HG02885 (cell line): ENCODE data around the gene ACR.

Source experiments
- ATAC-seq: cut with Tn5 transposase; IDR thresholded peaks from one replicate; pipeline ENCODE4 v1.9.1; 2021; ENCODE audit warnings: mild to moderate bottlenecking; ENCODE audit not compliant: unreplicated experiment, poor library complexity

Gene ACR

DNA sequence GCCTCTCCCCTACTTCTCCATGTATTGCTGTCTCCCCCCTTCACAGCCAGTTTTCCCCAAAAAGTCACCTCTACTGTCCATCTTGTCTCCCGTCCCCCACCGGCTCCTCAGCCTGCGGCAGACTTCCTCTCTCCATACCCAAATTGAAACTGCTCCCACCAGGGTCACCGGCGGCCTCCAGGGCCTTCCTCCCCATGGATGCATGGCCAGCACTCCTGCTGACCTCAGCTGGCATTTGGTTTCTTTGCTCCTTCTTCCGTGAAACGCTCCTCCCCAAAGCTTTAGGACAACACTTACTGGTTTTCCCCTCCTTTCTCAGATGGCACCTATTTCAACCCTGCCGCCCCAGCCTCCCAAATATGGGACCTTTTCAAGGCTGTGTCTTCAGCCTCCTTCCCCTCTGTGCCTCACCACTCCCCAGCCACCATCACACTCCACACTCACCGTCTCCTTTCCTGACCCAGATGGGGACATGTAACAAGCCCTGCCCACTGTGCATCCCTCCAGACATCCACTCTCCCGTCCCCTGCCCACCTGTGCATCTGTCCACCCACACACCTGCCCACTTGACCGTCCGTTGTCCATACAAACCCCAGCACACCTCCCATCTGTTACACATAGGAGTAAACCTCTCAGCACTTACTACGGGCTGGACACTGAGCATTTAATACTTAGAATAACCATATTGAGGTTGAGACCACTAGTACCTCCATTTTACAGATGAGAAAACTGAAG, 21.5 kb upstream of the ACR start:
- ATAC-seq: no peak

DNA sequence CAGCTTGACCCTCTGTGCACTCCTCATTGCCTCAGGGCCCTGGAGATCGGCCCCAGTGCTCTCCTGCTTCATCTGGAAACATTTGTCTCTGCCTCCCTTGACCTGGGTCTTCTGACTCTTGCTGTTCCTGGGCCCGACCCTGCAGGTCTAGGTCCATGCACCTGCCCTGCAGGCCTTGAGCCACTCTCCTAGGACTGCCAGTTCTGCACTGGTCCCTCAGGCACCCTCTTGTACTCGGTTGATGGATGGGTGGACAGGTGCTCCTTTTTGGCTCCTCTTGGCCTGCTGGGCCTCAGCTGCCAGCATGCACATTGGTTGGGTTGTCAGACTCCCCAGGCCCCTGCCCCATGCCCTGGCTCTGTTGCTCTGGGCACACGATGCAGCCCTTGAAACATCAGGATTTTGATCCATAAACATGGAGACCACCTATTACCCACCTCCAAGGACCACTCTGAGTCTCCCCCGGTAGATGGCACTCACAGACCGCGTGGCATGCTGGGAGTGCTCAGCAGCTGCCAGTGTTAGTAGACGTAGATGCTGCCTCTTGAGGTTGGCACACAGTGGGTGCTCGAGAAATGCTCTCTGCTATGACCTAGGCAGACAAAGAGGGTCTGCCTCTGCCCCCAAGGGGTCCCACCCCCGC, 20.2 kb upstream of the ACR start:
- ATAC-seq: no peak

DNA sequence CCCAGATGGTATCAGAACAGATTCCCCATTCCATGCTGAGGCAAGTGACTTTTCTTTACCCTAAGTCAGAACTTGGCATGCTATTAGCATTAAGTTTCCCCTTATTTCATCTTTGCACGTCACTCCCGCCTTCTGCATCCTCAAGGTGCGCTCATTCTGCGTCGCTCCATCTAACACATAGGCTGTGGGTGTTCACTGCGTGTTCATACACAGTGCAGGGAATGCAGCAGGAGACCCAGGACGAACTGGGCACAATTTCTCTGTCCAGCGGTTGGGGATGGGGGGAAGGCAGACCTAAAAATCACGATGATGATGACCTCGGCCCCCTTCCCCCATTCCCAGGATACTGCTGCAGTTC, 19.7 kb upstream of the ACR start:
- ATAC-seq: no peak

DNA sequence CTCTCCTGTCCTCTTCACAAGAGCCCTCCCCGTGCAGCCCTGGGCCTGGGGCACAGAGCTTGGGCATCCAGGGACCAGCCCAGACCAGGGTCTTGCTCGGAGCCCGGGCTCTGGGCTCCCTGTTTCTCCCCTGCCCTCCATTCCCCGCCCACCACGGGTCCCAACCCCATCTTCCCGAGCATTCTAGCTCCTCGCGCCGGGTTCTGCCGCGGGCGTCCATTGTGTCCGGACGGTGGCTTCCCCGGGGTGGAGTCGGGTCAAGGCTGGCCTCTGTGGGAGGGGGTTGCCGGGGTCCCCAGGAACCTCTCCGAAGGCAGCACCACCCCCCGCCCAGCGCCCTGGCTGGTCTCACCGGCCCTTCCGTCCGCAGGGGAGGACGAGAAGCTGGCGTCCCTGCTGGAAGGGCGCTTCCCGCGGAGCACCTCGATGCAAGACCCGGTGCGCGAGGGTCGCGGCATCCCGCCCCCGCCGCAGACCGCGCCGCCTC, 18.1 kb upstream of the ACR start:
- no peak for ATAC-seq

DNA sequence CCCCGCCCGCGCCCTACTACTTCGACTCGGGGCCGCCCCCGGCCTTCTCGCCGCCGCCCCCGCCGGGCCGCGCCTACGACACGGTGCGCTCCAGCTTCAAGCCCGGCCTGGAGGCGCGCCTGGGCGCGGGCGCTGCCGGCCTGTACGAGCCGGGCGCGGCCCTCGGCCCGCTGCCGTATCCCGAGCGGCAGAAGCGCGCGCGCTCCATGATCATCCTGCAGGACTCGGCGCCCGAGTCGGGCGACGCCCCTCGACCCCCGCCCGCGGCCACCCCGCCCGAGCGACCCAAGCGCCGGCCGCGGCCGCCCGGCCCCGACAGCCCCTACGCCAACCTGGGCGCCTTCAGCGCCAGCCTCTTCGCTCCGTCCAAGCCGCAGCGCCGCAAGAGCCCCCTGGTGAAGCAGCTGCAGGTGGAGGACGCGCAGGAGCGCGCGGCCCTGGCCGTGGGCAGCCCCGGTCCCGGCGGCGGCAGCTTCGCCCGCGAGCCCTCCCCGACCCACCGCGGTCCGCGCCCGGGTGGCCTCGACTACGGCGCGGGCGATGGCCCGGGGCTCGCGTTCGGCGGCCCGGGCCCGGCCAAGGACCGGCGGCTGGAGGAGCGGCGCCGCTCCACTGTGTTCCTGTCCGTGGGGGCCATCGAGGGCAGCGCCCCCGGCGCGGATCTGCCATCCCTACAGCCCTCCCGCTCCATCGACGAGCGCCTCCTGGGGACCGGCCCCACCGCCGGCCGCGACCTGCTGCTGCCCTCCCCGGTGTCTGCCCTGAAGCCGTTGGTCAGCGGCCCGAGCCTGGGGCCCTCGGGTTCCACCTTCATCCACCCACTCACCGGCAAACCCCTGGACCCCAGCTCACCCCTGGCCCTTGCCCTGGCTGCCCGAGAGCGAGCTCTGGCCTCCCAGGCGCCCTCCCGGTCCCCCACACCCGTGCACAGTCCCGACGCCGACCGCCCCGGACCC, 17.4 kb upstream of the ACR start:
- no peak for ATAC-seq

DNA sequence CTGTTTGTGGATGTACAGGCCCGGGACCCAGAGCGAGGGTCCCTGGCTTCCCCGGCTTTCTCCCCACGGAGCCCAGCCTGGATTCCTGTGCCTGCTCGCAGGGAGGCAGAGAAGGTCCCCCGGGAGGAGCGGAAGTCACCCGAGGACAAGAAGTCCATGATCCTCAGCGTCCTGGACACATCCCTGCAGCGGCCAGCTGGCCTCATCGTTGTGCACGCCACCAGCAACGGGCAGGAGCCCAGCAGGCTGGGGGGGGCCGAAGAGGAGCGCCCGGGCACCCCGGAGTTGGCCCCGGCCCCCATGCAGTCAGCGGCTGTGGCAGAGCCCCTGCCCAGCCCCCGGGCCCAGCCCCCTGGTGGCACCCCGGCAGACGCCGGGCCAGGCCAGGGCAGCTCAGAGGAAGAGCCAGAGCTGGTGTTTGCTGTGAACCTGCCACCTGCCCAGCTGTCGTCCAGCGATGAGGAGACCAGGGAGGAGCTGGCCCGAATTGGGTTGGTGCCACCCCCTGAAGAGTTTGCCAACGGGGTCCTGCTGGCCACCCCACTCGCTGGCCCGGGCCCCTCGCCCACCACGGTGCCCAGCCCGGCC, 16.7 kb upstream of the ACR start:
- ATAC-seq: no peak

DNA sequence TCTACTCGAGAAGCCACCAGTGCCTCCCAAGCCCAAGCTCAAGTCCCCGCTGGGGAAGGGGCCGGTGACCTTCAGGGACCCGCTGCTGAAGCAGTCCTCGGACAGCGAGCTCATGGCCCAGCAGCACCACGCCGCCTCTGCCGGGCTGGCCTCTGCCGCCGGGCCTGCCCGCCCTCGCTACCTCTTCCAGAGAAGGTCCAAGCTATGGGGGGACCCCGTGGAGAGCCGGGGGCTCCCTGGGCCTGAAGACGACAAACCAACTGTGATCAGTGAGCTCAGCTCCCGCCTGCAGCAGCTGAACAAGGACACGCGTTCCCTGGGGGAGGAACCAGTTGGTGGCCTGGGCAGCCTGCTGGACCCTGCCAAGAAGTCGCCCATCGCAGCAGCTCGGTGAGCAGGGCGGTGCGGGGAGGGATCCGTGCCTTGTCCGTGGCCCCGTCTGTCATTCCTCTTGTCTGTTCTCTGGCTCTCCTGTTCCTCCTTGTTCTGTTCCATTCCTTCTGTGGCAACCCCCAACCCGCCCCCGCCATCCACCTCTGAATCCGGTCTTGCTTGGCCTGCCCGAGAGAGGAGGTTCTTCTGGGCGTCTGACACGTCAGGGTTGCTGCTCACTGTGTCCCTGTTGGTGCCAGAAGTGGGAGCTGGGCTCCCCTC, 15.8 kb upstream of the ACR start:
- no peak for ATAC-seq

DNA sequence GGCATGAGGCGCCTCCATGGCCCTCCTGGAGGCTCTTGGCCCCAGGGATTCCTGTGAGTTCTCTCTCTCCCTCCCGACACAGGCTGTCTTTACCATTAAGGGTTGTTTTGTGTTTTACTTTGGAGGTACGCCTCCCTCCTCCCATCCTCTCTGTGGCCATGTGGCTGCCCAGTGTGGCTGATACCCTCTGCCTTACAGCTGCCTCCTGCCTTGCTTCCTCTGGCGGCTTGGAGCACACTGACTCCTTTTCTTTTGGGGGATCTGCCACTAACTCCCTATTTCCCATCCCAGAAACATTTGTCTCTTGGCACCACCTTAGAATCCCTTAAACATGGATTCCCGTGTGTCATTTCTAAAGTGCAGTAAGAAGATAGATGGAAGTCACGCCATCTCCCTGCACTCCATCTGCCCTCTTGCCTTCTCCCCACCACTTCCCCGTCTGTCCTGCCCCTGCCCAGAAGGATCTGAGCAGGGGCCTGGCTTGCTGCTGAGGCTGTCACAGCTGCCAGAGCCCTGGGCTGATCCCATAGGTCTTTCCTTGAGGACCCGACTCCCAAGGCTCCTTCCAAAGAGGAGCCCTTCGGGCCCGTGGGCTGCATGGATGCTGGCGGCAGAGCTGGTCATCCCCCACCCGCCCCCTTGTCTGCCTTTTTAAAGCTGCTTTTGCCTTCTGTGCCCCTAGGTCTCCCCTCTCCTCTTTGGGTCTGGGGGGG, 15.1 kb upstream of the ACR start:
- no peak for ATAC-seq

DNA sequence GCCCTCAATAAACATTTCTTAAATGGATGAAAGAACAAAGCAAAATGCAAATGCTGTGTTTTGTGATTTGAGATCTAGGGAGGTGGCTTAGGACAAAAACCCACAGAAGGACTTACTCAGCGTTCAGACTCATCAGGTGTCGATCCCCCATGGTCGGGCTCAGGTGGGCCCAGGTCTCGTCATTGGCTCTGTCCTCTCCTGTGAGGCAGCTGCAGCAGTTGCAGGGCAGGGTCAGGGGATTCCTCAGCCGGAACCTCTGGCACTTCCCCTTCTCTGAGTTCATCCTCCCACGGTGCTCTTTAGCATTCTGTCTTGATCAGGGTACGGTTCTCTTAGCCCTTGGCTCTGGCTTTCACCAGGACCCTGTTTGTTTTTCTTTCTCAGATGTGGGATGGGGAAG, 14.0 kb upstream of the ACR start:
- ATAC-seq: no peak

DNA sequence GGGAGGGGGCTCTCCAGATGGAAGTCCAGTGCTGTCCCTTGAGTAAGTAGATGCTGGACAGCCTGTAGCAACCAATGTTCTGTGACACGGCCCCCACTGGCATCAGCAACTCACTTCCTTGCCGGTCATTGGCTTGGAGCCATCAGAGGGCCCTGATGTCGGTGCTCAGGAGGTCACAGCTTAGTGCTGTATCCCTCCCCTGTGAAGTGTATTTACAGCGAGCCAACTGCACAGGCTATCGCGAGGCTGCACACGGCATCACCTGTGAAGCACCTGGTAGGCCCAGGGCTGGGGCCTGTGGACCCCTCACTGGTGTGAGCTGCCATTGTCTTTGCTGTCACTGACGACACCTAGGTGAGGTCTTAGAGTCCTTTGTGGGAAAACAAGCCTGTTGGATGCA, 13.4 kb upstream of the ACR start:
- ATAC-seq: no peak

DNA sequence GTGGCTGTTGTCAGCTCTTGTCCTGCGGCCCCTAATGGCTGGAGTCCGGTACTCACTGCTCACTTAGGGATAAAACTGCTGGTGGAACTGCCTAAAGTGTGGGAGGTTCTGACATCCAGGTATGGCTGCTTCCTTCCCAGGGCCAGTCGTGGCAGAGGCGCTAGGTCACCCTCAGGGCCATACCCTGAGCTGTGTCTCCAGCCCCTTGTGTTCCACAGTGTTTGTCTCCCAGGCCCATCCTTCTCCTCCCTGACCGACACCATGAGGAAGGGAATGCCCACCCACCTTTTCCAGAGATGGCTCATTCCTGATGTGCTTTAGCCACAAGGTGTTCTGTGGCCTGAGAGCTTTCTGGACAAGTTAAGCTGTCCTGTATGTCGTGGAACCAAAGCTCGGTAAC, 12.4 kb upstream of the ACR start:
- no peak for ATAC-seq

DNA sequence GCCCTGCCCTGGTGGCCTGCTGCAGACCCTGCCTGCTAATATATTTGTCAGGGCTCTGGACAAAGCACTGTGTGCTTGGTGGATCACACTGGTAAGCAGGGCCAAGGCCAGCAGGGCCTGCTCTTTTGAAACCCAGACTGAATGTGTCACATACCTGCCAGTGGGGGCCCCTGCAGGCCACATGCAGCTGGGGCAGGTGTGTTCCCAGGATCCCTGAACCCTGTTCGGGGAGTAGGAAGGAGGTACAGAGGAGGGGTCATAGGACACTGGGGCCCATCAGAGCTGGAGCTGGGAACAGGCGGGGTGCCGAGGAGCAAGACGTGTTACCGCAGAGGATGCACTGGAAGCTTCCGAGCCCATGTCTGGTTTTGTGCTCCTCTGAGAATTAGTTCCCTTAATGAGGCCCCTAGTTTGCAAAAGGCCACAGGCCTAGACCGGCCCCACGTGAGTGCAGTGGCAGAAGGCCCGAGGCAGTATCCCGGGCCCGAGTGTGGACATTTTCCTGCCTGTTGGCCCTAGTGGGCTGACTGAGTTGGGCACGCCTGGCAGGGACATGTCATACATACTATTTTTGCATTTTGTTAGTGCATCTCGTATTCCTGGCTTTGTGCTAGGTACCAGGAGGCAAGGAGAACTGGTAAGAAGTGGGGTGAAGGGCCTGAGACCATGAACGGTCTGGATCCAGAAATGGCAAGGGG, 11.2 kb upstream of the ACR start:
- no peak for ATAC-seq

DNA sequence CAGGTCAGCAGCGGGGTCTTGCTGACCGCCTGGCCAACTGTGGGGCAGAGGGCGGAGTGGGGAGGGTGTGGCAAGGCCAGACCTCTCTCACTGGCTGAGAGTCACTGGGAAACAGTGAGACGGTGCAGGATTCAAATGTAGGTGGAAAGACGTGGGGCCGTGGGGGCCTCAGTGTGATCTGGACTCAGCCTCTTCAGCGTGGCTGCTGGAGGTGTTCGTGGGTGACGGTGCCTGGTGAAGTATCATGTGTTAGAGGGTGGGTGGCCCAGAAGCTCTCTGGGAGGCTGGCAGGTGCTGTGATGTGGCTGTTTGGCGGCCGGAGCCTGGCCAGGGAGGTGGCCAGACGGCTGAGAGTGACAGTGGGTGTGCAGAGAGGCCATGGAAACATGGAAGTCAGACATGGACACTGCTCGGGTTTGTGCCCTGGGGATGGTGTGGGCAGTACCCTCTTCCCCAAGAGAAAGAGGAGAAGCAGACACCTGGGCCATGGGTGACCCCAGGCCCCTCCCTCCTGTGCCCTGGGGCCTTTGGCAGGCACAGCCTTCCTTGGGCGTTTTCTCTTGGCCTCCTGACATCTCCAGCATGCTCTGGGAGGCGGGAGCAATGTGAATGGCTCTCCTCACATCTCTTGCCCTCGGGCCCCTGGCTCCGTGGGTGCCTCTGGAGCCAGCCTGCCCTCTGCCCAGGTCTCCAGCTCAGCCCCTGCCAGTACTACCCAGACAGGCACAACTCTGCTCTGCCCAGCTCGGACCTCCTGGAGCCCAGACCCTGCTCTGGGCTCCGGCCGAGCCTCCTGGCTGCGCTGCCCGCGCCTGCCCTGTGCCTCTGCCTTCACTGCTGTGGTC, 10.1 kb upstream of the ACR start:
- no peak for ATAC-seq

DNA sequence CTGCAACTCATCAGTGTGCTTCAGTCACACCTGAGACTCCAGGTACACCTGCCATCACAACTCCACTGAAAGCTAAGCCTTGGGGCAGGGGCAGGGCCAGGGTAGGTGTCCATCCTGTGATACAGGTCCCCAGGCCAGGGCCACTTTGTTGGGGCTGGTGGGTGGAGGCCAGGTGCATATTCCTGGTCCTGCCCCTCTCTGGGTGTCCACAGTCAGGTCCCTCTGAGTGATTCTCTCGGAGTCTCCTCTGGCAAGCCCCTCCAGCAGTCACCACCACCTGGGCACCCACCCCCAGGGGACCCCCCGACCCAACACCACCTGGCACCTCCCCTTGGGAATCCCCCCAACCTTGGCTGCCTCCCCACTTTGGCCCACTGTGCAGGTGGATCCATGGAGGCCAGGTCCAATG, 9.5 kb upstream of the ACR start:
- no peak for ATAC-seq

DNA sequence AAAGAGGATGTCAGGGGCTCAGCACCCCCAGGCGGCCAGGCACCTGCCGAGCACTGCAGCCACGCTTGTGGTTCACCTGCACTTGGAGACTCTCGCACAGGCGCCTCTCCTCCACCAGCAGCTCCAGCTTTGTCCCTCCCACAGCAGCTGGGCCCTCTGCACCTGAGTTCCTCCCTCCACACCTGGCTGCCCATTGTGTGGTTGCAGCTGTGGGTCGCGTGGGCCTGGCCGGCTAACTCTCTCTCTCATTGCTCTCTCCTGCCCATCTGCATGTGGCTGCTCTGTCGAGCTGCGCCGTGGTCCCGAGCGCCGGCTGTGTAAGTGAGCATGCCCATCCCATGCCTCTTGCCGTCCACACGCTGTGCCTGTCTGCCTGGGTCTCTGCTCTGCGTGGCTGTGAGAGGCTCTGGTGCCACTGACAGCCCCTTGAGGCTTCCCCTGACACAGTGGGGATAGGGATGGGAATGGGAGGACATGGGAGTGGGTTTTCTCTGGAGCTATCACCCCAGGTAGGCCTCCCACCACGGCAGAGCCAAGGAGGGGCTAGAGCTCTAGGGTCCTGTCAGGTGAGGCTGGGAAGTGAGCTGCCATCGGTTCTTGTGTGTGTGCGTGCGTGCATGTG, 8.5 kb upstream of the ACR start:
- ATAC-seq: no peak

DNA sequence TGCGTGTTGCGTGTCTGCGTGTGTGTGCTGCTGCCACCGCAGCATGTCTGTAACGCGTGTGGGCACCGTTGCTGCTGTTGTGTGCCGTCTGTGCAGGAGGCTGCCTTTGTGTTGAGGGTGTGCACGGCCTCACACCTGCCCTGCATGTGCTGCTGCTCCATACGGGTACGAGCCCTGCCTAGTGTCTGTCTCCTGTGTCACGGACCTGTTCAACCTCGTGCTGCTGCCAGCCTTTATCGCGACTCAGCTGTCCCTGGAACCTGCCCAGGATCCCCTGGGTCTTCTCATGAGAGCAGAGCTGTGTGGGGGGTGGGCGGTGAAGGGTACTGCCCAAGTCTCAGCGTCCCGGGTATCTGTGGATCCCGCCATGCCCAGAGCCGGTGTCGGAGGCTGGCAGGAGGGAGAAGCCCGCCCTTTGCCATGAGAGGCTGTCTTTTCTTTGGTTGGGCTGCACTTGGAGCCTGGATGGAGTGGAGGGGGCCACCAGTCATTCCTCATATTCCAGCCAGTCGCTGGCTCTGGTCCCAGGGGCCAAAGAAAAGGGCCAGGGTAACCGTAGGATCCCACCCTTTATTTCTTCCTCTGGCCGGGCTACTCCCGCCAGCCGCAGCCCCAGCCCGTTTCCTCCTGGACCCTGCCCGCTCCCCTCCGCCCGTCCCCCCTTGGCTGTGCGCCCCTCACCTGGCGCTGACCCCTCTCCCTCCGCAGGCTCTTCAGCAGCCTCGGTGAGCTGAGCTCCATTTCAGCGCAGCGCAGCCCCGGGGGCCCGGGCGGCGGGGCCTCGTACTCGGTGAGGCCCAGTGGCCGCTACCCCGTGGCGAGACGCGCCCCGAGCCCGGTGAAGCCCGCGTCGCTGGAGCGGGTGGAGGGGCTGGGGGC, 7.8 kb upstream of the ACR start:
- no peak for ATAC-seq
